ENCODE data around the gene GALNT2.

DNA sequence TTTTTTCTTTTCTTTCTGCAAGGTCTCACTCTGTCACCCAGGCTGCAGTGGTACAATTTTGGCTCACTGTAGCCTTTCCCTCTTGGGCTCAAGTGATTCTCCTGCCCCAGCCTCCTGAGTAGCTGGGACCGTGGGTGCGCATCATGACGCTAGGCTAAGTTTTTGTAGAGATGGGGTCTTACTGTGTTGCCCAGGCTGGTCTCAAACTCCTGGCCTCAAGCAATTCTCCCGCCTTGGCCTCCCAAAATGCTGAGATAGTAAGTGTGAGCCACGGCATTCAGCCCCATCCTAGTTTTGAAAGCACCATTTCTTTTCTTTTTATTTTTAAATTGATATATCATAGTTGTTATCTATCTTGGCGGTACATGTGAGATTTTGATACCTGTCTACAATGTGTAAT is 140.6 kb downstream of the GALNT2 start:
- TF ChIP-seq HNRNPUL1 (IDR thresholded peaks at IDR 0.05; ENCODE audit: low read depth, low read length), result no peak
- TF ChIP-seq ETV6 (CRISPR knock-in tag; conservative IDR thresholded peaks at IDR 0.05), result no peak

All from HepG2 (cell line).